Measurements from ENCODE around the gene RANBP1. TPM values are rescaled to one million over a fixed set of nuclear protein-coding genes. Genes with fewer than 3 reads are reported as not detected.

Gene RANBP1
- total and polyA plus RNA-seq, 9 of the 15 experiments (the other 6 are each of a cell fraction or from before 2014, with no cell fraction given) = 162 to 2,891 (median 1,289) TPM

- TF ChIP-seq ZFP1 (CRISPR knock-in tag; IDR thresholded peaks at IDR 0.05) (peak; percentile 65; the same call in 1 of the 2 replicates), MECOM (CRISPR knock-in tag; IDR thresholded peaks at IDR 0.05) (no peak), MLLT1 (IDR thresholded peaks at IDR 0.05) (no peak), TEAD1 (CRISPR knock-in tag; IDR thresholded peaks at IDR 0.05) (peak in 1 of 2 experiments; percentile 93; a peak in 2 of 4 replicates), ZFPM2 (CRISPR knock-in tag; IDR thresholded peaks at IDR 0.05) (0 out of 2 replicates have a peak, but pooled peaks have one; percentile 13), ZC3H4 (CRISPR knock-in tag; IDR thresholded peaks at IDR 0.05; ENCODE audit: borderline replicate concordance) (no peak), SRF (CRISPR knock-in tag; IDR thresholded peaks at IDR 0.05) (peak in 1 of 2 experiments; percentile 39; a peak in 1 of 4 replicates), FOXJ3 (CRISPR knock-in tag; IDR thresholded peaks at IDR 0.05) (no peak), MEF2A (IDR thresholded peaks at IDR 0.05; ENCODE audit: control insufficient read depth, low read depth, low read length) (no peak), ZNF316 (IDR thresholded peaks at IDR 0.05) (no peak), TBP (optimal IDR thresholded peaks at IDR 0.05; ENCODE audit: low read depth, low read length) (no peak), ATF3 (IDR thresholded peaks at IDR 0.05) (no peak), ATF3 (CRISPR knock-in tag; conservative IDR thresholded peaks at IDR 0.05) (peak; percentile 82), MXI1 (IDR thresholded peaks at IDR 0.05; ENCODE audit: low read depth, low read length) (peak; percentile 71; the same call in 1 of the 2 replicates), ARID2 (IDR thresholded peaks at IDR 0.05) (no peak), TAF7 (tag; IDR thresholded peaks at IDR 0.05) (peak; percentile 96), ATF2 (CRISPR knock-in tag; IDR thresholded peaks at IDR 0.05) (no peak), MTA1 (IDR thresholded peaks at IDR 0.05; ENCODE audit: borderline replicate concordance) (no peak), HNRNPL (IDR thresholded peaks at IDR 0.05; ENCODE audit: low read depth, low read length) (peak; percentile 95), JUND (IDR thresholded peaks at IDR 0.05; ENCODE audit: borderline replicate concordance, low read depth, low read length) (peak; percentile 81), JUND (tag; IDR thresholded peaks at IDR 0.05; ENCODE audit: borderline replicate concordance, low read depth, low read length) (no peak), HMG20B (CRISPR knock-in tag; IDR thresholded peaks at IDR 0.05) (no peak), SAP30 (IDR thresholded peaks at IDR 0.05; ENCODE audit: borderline replicate concordance, insufficient read depth, low read depth, low read length, poor library complexity, severe bottlenecking) (peak; percentile 79), ZNF444 (CRISPR knock-in tag; IDR thresholded peaks at IDR 0.05) (peak; percentile 73), MXD1 (CRISPR knock-in tag; IDR thresholded peaks at IDR 0.05; ENCODE audit: borderline replicate concordance, poor library complexity, severe bottlenecking) (peak; percentile 85)
Observed at GRCh38 chr22:20079745-20080444, 36.0 kb upstream of the RANBP1 start, which contains the start of gene DGCR8 (continued).

Data from K562 (cell line).